HT-29 (cell line): Measurements from ENCODE around the gene GABRG2. TPM values are rescaled to one million over a fixed set of nuclear protein-coding genes. Genes with fewer than 3 reads are reported as not detected.
A peak's percentile ranks its signal among the peaks of the same experiment; 100 is the strongest.
"Not testable (repeated sequence)": the region's sequence is repeated elsewhere in the genome, so short reads cannot be mapped to it uniquely, and the experiment has no call there.

Experiments
- DNase-seq: peaks from one replicate; pipeline ENCODE4 v3.0.0-alpha.2; 2015; ENCODE audit warnings: low spot score
- total RNA-seq: library from RNA; depleted of rRNA; stranded (reverse); fragments of >200 nt; shearing (Covaris generic); gene quantifications from 2 replicates; pipeline ENCODE4 v1.2.3, GENCODE V29; 2014; rRNA removed

The GABRG2 gene
- not detected in 2 replicates for total RNA-seq

DNA sequence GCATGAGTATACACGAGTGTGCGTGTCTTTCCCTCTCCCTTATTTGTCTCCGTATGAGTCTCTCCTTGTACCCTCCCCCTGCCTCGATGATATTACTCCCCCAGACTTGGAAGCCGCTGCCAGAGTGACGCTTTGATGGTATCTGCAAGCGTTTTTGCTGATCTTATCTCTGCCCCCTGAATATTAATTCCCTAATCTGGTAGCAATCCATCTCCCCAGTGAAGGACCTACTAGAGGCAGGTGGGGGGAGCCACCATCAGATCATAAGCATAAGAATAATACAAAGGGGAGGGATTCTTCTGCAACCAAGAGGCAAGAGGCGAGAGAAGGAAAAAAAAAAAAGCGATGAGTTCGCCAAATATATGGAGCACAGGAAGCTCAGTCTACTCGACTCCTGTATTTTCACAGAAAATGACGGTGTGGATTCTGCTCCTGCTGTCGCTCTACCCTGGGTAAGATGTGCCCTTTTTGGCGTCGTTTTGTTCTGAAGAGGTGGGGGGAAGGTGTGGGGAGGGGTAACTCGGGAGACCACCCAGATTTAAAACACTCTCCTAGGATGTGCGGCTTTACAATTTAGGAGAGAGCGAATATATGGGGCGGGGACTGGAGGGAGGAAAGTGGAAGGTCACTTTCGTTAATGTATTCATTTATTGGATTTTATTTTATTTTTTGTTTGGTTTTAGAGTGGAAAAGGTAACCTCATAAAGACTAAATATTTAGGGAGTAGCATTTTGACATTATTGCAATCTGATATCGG is at the start of gene GABRG2:
Gene GABRG2, plus strand, starts transcription at position 119 of the 757 bp plus-strand sequence. Its CDS starts 227 bp downstream, at position 346.
- no peak for DNase-seq

DNA sequence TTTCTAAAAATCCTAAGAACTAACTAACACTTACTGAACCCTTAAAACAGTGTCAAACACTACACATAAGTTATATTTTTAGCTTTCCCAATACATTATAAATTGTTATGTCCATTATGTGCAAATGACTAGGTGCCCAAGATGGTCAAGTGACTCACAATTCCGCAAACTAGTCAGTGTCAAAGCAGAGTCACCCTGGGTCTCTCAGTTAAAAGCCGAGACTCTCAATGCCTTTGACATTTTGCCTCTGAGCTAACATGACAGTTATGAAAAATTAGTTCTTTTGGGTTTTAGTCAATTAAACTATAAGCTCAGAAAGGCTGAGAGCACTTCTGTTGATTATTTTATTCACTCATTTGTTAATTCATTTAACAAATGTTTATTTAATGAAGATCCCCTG is 42.3 kb upstream of the GABRG2 start:
- no peak for DNase-seq

GRCh38 chr5:162026803-162027202 is 40.8 kb upstream of the GABRG2 start:
- DNase-seq: no peak

DNA sequence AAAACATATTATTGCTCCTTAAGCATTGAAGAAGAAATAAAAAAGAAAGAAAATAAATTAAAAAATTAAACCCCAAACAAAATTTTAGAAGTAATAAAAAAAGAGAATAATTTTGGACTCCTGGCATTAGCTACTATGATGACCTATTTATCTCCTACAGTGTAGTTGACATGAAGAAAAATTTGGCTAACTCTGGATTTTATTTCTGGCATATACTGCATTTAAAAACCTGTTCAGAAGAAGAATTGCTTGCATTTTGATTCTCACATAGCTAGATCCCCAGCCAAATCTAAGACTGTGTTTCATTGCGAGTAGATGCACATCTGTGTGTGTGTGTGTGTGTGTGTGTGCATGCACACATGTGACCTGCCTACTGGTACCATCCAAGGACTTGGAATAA is 30.1 kb upstream of the GABRG2 start:
- DNase-seq: no peak

GRCh38 chr5:162047279-162047678 is 20.3 kb upstream of the GABRG2 start:
- no peak for DNase-seq

DNA sequence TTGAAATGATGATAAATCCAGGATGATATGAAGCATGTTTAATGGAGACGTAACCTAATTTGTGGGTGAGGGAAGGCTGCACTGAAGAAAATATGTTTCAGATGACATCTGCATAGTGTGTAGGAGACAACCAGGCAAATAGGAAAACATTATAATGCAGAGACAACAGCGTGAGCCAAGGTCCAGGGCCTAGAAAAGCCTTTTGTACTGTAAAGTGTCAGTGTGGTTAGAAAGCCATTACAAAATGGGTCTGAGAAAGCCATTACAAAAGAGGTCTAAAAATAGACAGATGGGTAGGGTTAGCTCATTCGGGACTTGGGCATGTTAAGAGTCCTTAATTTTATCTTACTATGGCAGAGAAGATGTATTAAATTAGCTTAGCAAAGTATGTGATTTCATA is 14.9 kb upstream of the GABRG2 start:
- DNase-seq: no peak

GRCh38 chr5:162055095-162055494 is 12.5 kb upstream of the GABRG2 start:
- not testable (repeated sequence) for DNase-seq

GRCh38 chr5:162067162-162067561 is 411 bp upstream of the GABRG2 start:
- no peak for DNase-seq

- DNase-seq: peak; percentile 72
These were observed 839 bp downstream of the GABRG2 start for GRCh38 chr5:162068412-162068811.

- no peak for DNase-seq
These were observed 1.4 kb downstream of the GABRG2 start for GRCh38 chr5:162068936-162069335.

DNA sequence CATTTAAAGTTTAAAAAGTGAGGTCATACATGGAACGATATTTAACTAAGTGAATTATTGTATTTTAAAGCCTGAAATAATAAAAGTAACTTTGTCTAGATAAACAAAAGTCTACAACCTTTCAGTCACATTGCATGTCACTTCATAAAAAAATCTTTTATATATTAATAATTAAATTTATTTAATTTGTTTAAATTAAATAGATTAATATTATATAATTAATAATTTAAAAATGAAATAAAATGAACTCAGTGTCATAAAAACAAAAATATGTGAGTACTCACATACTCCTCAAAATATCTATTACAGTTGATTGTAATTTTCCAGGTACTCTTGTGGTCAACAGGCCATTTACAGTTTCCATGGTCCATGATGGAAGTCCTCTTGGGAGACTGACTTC is 11.2 kb downstream of the GABRG2 start:
- no peak for DNase-seq

DNA sequence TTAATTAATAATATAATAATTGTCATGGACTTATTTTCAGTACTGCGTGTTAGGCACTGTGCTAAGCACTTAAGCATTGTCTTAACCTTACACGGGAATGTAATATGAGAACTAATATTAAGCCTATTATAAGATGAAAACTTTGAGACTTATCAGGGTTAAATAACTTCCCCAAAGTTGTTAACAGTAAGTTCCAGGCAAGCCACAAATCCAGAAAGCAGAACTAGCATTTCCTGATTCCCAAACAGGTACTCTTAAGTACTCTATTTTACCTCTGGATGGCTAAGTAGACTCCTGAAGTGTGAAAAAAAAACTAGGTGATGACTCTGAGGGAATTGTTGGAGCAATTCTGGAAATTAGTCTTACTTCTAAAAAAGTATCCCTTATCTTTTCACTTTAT is 23.8 kb downstream of the GABRG2 start:
- no peak for DNase-seq

- DNase-seq: peak; percentile 7
These were observed 28.9 kb downstream of the GABRG2 start for GRCh38 chr5:162096448-162096847.

DNA sequence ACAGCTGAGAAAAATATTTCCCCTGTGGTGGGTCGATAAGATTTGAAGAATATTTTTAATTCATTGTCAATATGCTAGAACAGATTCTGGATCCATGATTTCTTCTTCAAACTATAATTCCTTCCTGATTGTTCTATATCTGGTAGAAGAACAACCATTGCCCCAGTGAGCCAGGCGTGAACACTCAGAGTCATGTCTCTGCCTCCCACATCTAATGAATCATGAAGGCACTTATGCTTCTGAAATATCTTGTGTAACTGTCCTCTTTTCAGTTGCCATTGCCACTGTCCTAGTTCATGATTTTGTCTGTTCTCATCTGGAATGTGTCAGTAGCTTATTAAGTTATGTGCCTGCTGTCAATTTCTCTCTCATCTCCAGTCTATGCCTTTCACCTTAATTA is 40.0 kb downstream of the GABRG2 start:
- no peak for DNase-seq

- no peak for DNase-seq
These were observed 52.2 kb downstream of the GABRG2 start for GRCh38 chr5:162119801-162120200.

DNA sequence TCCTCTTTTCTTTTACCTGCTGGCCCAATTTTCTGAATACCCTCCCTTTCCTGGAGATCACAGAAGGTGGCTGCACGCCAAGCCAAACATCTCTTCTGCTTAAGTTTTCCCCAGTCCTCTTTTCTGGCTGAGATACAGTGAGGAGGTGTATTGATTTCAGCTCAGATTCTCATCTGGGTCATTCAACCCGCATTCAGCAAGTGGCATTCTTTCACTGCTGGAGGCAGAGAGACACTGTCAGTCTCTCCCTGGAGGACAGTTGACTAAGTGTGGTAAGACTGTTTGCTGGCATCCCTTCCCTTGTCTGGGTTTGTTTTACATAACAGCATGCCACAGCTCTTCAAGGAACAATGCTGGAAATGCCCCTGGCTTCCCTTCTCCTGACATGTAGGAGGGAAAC is 60.5 kb downstream of the GABRG2 start:
- DNase-seq: no peak

GRCh38 chr5:162132348-162132747 is 64.8 kb downstream of the GABRG2 start:
- no peak for DNase-seq

DNA sequence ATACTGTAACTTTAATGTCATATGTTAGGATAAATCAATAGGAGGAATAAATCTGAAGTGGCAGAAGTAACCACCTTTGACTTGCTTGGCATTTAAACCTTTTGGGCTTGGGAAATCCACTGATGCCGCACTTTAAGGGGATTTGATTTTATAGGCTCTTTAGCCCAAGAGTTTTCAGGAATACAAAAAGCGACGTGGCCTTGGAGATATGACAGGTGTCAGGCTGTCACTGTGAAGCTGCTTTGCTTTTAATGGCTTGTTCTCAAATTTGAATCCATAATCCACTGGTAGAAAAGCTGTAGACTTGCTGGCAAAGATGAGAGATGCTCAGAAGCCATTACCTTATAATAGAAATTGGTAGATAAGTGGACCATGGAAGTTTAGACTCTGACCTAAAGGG is 71.6 kb downstream of the GABRG2 start:
- no peak for DNase-seq

DNA sequence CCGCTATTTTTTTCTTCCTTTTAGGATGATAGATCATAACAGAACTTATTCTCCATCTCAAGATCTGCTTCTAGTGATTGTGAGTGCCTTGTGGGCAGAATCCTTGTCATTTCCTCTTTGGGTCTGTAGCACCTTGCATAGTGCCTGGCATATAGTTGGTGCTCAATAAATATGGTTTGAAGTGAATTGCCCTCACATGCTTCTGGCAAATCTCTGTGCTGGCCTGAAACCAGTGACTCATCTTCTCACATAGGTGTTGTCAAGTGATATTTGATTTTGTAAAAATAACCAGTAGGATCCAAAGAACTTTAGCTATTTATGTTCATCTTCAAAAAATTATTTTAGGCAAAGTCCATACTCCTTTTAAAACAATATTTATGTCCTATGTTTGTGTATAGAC is 86.7 kb downstream of the GABRG2 start:
- no peak for DNase-seq

DNA sequence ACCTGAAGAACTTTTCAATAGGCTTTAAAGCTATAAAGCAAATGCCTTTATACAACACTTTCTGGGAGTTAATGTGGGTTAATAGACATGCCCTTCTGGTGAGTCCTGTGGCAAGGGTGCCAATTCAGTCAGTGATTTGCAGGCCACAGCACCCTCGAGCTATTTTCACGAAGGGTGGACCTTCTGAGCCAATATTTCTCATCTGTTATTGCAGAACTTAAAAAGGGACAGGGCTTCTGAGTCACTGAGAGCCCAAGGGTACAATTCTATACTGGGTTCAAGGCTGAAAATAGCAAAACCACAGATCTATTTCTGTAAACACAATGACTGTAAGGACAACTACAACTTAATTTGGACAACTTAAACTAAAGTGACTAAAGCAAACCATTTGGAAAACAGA is 92.8 kb downstream of the GABRG2 start:
- no peak for DNase-seq

DNA sequence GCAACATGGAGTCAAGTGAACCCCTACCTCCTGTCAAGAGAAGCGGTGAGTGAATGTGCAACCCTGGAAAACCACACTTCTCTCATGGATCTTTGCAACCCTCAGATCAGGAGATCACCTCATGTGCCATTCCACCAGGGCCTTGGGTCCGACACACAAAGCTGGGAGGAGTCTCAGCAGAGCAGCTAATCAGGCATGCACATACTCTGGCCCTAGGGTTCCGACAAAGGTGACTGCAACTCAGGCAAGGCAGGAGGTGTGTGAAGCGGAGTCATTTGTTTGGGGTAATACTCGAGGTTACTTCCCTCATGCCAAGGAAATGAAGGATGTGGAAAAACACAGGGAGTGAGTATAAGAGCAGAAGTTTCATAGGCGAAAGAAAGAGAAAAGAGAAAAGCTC is 96.1 kb downstream of the GABRG2 start:
- DNase-seq: no peak

- DNase-seq: no peak
These were observed 106.9 kb downstream of the GABRG2 start for GRCh38 chr5:162174358-162174974.

DNA sequence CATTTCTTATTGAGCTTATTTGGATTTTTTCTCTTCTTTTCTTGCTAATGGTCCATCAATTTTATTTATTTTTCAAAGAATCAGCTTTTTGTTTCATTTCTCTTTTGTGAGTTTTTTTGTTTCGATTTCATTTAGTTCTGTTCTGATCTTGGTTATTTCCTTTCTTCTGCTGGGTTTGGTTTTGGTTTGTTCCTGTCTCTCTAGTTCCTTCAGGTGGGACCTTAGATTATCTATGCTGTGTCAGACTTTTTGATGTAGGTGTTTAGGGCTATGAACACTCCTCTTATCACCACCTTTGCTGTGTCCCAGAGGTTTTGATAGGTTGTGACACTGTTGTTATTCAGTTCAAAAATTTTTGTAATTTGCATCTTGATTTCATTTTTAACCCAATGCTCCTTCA is 119.8 kb downstream of the GABRG2 start:
- DNase-seq: no peak
